Measurements from ENCODE around the gene PNP. TPM values are rescaled to one million over a fixed set of nuclear protein-coding genes. Genes with fewer than 3 reads are reported as not detected.

The PNP gene
- total and polyA plus RNA-seq, 2 of the 8 experiments (the other 6 are each of a cell fraction or from before 2014, with no cell fraction given): 108 to 130 TPM

GRCh38 chr14:20478894-20479293, 9.7 kb downstream of the PNP start:
- no peak overlapping the region for H3K56ac ChIP-seq (replicated peaks; ENCODE audit: insufficient read length, low read depth, low read length)
- H2BK20ac ChIP-seq (ENCODE audit: low read length): no peak overlapping the region
- no peaks in the 10 kb centered on the region; the same call in 1 of the 2 replicates for H3K79me1 ChIP-seq (ENCODE audit: low read depth, low read length)
- no peak overlapping the region for H3K4ac ChIP-seq (replicated peaks; ENCODE audit: insufficient read length, low read depth, low read length)
- FAIRE-seq: no peak
- H2AFZ ChIP-seq (ENCODE audit: low read length): no peak overlapping the region
- no peaks in the 10 kb centered on the region for H3K27me3 ChIP-seq (replicated peaks in 1 of 4; ENCODE audit: control insufficient read depth in 3 of 4, extremely low read depth in 1 of 4, insufficient read depth in 3 of 4, low read length in 3 of 4)
- no peak overlapping the region for H4K8ac ChIP-seq (ENCODE audit: extremely low read depth, insufficient read depth, low read length)
- no peak overlapping the region for H2BK15ac ChIP-seq (ENCODE audit: low read length)
- no peak overlapping the region for H2BK5ac ChIP-seq (ENCODE audit: low read depth, low read length)
- DNase-seq (ENCODE audit: low read depth in 1 of 2, low spot score in 2 of 2): no peak
- WGBS, 2 experiments (ENCODE audit: extremely low coverage in 1 of 2, insufficient coverage in 1 of 2, insufficient read length in 1 of 2, insufficient replicate concordance in 2 of 2, low coverage in 1 of 2, low lambda C conversion rate in 2 of 2, missing lambda C conversion rate in 1 of 2): 94% methylated on average over 2 of the region's 2 CpGs; no CpG with 5 or more reads in 1 of the 2 experiments
- H2BK12ac ChIP-seq (ENCODE audit: low read depth, low read length): no peak overlapping the region
- no peak overlapping the region for H3K4me2 ChIP-seq (ENCODE audit: insufficient read depth in 1 of 2, low read depth in 2 of 2, low read length in 2 of 2)
- H3K79me2 ChIP-seq (ENCODE audit: control insufficient read depth in 1 of 2, insufficient read depth in 2 of 2, low read length in 2 of 2): no peaks in the 10 kb centered on the region
- no peak overlapping the region for H2AK5ac ChIP-seq (ENCODE audit: low read depth, low read length)
- peaks cover 0 to 1% of the 10 kb centered on the region in 2 experiments for H4K20me1 ChIP-seq (replicated peaks in 1 of 2; ENCODE audit: control insufficient read depth in 1 of 2, insufficient read depth in 2 of 2, low read length in 2 of 2)
- H3K4me3 ChIP-seq (ENCODE audit: extremely low read depth in 1 of 4, insufficient read depth in 2 of 4, low read depth in 3 of 4, low read length in 4 of 4): no peak overlapping the region
- no peak overlapping the region for H3K9ac ChIP-seq (replicated peaks in 1 of 4; ENCODE audit: extremely low read depth in 1 of 4, low read depth in 3 of 4, low read length in 3 of 4)
- ChIA-PET CTCF (ENCODE audit: partially characterized antibody) (interaction anchor here (0.7 to 1.5 kb wide), 2 partner anchors 126 to 130 kb away, joined by 3 to 5 read pairs; no protein-coding TSS in a partner anchor), POLR2A (ENCODE audit: partially characterized antibody) (interaction anchor here (1.2 to 5.2 kb wide), 3 partner anchors 8 to 128 kb away, joined by 3 to 59 read pairs (median 4); partner anchors contain the start of gene PNP)
- H3K27ac ChIP-seq (ENCODE audit: low read depth, low read length): no peak overlapping the region
- no peak overlapping the region for H3K23ac ChIP-seq (ENCODE audit: insufficient read length)
- H4K5ac ChIP-seq (ENCODE audit: insufficient read length, low read depth, low read length): no peak overlapping the region
- no peaks in the 10 kb centered on the region for H3K9me3 ChIP-seq (ENCODE audit: insufficient read depth in 2 of 2, low read depth in 1 of 2, low read length in 1 of 2)
- H3K18ac ChIP-seq (ENCODE audit: extremely low read depth, low read length): no peak overlapping the region
- no peak overlapping the region for H3K14ac ChIP-seq (ENCODE audit: insufficient read length)
- no peak overlapping the region for H2BK120ac ChIP-seq (replicated peaks; ENCODE audit: low read depth, low read length)
- no peaks in the 10 kb centered on the region for H3K4me1 ChIP-seq (replicated peaks in 1 of 4; ENCODE audit: control insufficient read depth in 3 of 4, insufficient read depth in 4 of 4, low read length in 3 of 4)
- H3K23me2 ChIP-seq (ENCODE audit: low read depth, low read length): no peaks in the 10 kb centered on the region; the same call in 1 of the 2 replicates
- peaks cover 24 to 46% (median 38%) of the 10 kb centered on the region in 4 experiments for H3K36me3 ChIP-seq (ENCODE audit: control insufficient read depth in 2 of 4, insufficient read depth in 4 of 4, low read length in 3 of 4)
- H4K91ac ChIP-seq (replicated peaks; ENCODE audit: insufficient read length, low read length): no peak overlapping the region
- TF ChIP-seq HDAC6 (IDR thresholded peaks at IDR 0.05; ENCODE audit: low read depth, low read length) (no peak), CTCF (IDR thresholded peaks at IDR 0.05; ENCODE audit: control extremely low read depth in 1 of 3, insufficient read depth in 1 of 3, low read depth in 1 of 3, low read length in 3 of 3) (no peak), RFX5 (IDR thresholded peaks at IDR 0.05; ENCODE audit: borderline replicate concordance, low read depth, low read length) (no peak), SIN3A (conservative IDR thresholded peaks at IDR 0.05 in 1 of 2, IDR thresholded peaks at IDR 0.05 in 1 of 2; ENCODE audit: low read depth in 1 of 2, low read length in 2 of 2) (no peak), NANOG (IDR thresholded peaks at IDR 0.05; ENCODE audit: insufficient read depth, low read depth, low read length, poor library complexity, severe bottlenecking) (no peak), CEBPB (IDR thresholded peaks at IDR 0.05; ENCODE audit: low read depth, low read length) (no peak), GABPA (IDR thresholded peaks at IDR 0.05; ENCODE audit: borderline replicate concordance, insufficient read depth, low read length) (no peak), EGR1 (IDR thresholded peaks at IDR 0.05; ENCODE audit: borderline replicate concordance, low read depth, low read length) (no peak), RBBP5 (IDR thresholded peaks at IDR 0.05; ENCODE audit: borderline replicate concordance, low read depth, low read length) (no peak), SIX5 (IDR thresholded peaks at IDR 0.05; ENCODE audit: low read depth, low read length) (no peak), SRF (IDR thresholded peaks at IDR 0.05; ENCODE audit: low read depth, low read length) (no peak), SP4 (IDR thresholded peaks at IDR 0.05; ENCODE audit: low read length) (no peak)
